Peyer's patch (tissue), 4 donors: ENCODE measurements around the gene NUFIP1. TPM values are rescaled to one million over a fixed set of nuclear protein-coding genes. Genes with fewer than 3 reads are reported as not detected.

ENCODE experiments used
- DNase-seq, 3 donors: peaks; one replicate each; pipeline ENCODE4 v3.0.0-alpha.2; 2017 to 2019
- H3K27ac ChIP-seq, 4 donors: fragments of 200-600 bp; sonication (generic); one replicate each; pipeline ENCODE4 v1.5.1; 2016 to 2019
- H3K27me3 ChIP-seq, 2 donors: fragments of 200-600 bp; sonication (generic); one replicate each; pipeline ENCODE4 v1.5.1; 2019
- H3K36me3 ChIP-seq, 3 donors: fragments of 200-600 bp; sonication (generic); one replicate each; pipeline ENCODE4 v1.5.1; 2016 to 2019
- H3K4me1 ChIP-seq, 4 donors: fragments of 200-600 bp; sonication (generic); one replicate each; pipeline ENCODE4 v1.5.1; 2016 to 2019
- H3K4me3 ChIP-seq, 4 donors: fragments of 200-600 bp; sonication (generic); 1 replicate in 3 of 4; 2 replicates in 1 of 4; pipeline ENCODE4 v1.5.1; 2016 to 2019; ENCODE audit warnings: mild to moderate bottlenecking in 1 of 4
- H3K9me3 ChIP-seq, 4 donors: fragments of 200-600 bp; sonication (generic); one replicate each; pipeline ENCODE4 v1.5.1; 2016 to 2019; ENCODE audit warnings: mild to moderate bottlenecking in 1 of 4
- POLR2A ChIP-seq, 2 donors: fragments of 450-650 bp; IDR thresholded peaks; one replicate each; pipeline ENCODE4 v1.5.1; 2017; ENCODE audit warnings: antibody characterized with exemption in 2 of 2, mild to moderate bottlenecking in 2 of 2, moderate library complexity in 2 of 2
- total RNA-seq, 4 donors: library from RNA; depleted of rRNA; stranded (reverse); fragments of >200 nt; gene quantifications; one replicate each; pipeline ENCODE4 v1.1.0, GENCODE V29; 2016
- TF ChIP-seq, protein P1 (sequence below), 6 experiments: fragments of 450-650 bp in 4 of 6; fragments of 200-600 bp in 2 of 6; sonication (generic) in 1 of 6; IDR thresholded peaks; one replicate each; pipeline ENCODE4 v1.5.1; 2017 to 2019; ENCODE audit warnings: antibody characterized with exemption in 6 of 6, mild to moderate bottlenecking in 3 of 6, moderate library complexity in 1 of 6

The NUFIP1 gene
- total RNA-seq, 4 donors from 2014 or later, result 0.76 to 4.1 (median 2.1) TPM

DNA sequence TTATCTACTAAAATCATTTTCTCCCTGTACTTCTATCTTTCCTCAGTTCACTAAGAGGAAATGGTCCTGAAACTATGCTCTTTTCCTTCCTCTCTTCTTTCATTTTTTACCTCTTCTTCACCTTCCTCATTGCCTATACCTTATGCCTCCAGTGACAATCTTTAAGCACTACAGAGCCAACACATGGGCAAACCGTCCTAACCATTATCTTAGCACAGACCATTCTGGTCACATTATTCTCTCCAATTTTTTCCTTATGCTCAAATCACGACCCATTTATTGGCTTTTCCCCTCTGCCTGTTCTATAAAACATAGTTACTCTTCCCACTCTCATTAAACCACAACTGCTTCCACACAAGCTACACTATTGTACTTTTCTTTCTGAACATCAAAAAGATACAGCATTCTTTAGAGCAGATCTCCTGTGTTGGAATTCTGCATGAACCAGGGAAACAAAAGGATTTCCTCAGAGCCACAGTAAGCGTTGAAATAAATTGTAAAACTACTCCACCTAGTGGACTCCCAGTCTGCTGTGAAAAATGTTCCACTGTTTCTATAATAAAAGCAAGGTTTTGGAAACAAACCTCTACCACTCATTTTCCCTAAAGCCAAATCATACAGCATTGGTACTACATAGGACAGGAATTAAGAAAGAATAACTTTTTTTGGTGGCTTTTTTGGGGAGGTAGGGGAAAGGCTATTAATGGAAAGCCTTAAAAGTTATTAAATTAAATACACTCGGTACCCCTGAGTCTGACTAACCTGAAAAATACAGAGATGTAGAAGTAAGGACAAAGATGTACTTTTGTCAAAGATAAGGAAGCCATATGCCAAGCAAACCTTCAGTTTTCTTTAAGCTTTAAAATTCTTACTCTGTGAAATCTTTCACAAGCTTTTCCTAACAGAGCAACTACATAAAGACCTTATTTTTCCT is 19.5 kb downstream of the NUFIP1 start:
- H3K9me3 ChIP-seq, result no peaks in the 10 kb centered on the region
- no peak overlapping the region for H3K4me3 ChIP-seq
- DNase-seq, result no peak
- no peaks in the 10 kb centered on the region for H3K27me3 ChIP-seq
- H3K36me3 ChIP-seq, result peaks cover 0 to 9% (median 0%) of the 10 kb centered on the region in 3 donors
- no peak overlapping the region for H3K27ac ChIP-seq
- no peak for TF ChIP-seq POLR2A (IDR thresholded peaks at IDR 0.05)
- TF ChIP-seq, protein P1, sequence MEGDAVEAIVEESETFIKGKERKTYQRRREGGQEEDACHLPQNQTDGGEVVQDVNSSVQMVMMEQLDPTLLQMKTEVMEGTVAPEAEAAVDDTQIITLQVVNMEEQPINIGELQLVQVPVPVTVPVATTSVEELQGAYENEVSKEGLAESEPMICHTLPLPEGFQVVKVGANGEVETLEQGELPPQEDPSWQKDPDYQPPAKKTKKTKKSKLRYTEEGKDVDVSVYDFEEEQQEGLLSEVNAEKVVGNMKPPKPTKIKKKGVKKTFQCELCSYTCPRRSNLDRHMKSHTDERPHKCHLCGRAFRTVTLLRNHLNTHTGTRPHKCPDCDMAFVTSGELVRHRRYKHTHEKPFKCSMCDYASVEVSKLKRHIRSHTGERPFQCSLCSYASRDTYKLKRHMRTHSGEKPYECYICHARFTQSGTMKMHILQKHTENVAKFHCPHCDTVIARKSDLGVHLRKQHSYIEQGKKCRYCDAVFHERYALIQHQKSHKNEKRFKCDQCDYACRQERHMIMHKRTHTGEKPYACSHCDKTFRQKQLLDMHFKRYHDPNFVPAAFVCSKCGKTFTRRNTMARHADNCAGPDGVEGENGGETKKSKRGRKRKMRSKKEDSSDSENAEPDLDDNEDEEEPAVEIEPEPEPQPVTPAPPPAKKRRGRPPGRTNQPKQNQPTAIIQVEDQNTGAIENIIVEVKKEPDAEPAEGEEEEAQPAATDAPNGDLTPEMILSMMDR (IDR thresholded peaks at IDR 0.05), result peak; percentile 49 to 89 (median 80)
- H3K4me1 ChIP-seq, result peaks cover 0 to 14% (median 0%) of the 10 kb centered on the region in 4 donors

DNA sequence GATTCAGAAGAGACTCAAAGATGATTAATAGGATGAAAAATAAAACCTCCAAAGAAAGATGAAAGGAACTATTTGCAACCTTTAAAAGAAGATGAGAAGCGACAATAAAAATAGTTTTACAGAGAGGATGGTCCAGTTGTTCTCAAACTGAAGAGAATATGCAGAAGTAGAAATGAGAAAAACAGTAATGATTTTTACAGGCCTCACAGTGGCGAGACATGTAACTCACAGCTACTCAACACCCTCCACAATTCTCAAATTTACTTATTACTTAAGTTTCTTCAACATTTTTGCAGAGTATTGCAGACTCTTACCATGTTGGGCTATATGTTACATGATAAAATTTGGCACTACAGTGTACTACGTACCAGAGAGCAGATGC is 20.8 kb downstream of the NUFIP1 start:
- Histone ChIP-seq H3K9me3 (no peaks in the 10 kb centered on the region), H3K4me1 (peaks cover 0 to 14% (median 0%) of the 10 kb centered on the region in 4 donors), H3K27ac (peak overlapping the region in 1 of 4 donors; percentile 28), H3K27me3 (no peaks in the 10 kb centered on the region), H3K36me3 (peaks cover 0 to 21% (median 0%) of the 10 kb centered on the region in 3 donors), H3K4me3 (no peak overlapping the region)
- no peak for DNase-seq
- TF ChIP-seq POLR2A (IDR thresholded peaks at IDR 0.05), result no peak
- TF ChIP-seq, protein P1 (IDR thresholded peaks at IDR 0.05), result no peak

DNA sequence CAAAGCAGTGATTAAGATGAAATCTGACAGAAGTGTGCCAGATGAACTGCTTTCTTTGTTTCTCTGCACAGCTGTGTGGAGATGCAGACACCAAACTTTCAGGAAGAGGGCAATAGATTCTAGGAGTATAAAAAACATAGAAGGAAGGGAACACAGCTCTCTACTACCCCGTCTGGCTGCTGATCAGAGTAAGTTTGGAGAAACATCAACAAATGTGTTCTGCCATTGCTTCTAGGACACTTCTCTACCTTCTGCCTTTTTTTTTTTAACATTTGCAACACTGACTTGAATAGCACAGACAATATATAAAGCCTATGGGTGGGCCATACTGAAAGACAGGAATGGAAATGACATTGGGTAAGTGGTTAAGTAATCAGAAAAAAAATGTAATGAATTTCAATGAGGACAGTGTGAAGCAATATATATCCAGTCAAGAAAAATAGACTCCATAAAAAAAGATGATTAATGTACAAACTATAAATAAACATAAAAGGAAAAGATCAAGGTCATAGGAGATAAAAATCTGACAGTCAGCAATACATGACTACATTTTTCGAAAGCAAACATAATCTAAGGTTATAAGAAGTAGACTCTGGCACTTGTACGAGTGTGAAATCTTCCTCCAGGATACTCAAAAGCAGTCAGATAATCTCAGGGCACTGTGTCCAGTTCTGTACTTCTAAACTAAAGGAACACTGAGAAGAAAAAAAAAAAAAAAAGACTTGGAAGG is 21.4 kb downstream of the NUFIP1 start:
- peaks cover 0 to 21% (median 0%) of the 10 kb centered on the region in 3 donors for H3K36me3 ChIP-seq
- H3K27me3 ChIP-seq, result no peaks in the 10 kb centered on the region
- DNase-seq, result no peak
- TF ChIP-seq, protein P1 (IDR thresholded peaks at IDR 0.05), result peak in 3 of 6 experiments; percentile 17 to 42 (median 32)
- no peak for TF ChIP-seq POLR2A (IDR thresholded peaks at IDR 0.05)
- H3K27ac ChIP-seq, result peak overlapping the region in 1 of 4 donors; percentile 28
- H3K4me1 ChIP-seq, result peaks cover 0 to 14% (median 0%) of the 10 kb centered on the region in 4 donors
- peaks cover 0 to 2% (median 0%) of the 10 kb centered on the region in 4 donors for H3K9me3 ChIP-seq
- no peak overlapping the region for H3K4me3 ChIP-seq

DNA sequence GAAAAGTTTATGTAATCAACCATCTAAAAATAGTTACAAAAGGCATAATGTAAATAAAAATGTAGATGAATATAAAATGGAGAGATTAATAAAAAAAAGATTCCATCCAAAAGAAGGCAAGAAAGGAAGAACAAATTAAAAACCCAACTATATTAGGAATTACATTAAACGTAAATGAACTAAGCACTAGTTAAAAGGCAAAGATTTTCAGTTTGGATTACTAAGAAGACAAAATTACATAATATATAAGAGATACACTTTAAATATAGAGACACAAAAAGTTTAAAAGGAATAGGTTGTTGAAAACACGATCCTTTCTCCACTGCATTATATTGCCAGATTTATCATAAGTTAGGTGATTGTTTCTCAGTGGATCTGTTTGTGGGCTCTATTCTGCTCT is 27.3 kb downstream of the NUFIP1 start:
- Histone ChIP-seq H3K9me3 (peaks cover 0 to 10% (median 0%) of the 10 kb centered on the region in 4 donors), H3K36me3 (peaks cover 0 to 41% (median 0%) of the 10 kb centered on the region in 3 donors), H3K4me3 (no peak overlapping the region), H3K27me3 (no peaks in the 10 kb centered on the region), H3K27ac (no peak overlapping the region), H3K4me1 (no peaks in the 10 kb centered on the region)
- TF ChIP-seq POLR2A (IDR thresholded peaks at IDR 0.05), result no peak
- TF ChIP-seq, protein P1 (IDR thresholded peaks at IDR 0.05), result no peak
- DNase-seq, result no peak

DNA sequence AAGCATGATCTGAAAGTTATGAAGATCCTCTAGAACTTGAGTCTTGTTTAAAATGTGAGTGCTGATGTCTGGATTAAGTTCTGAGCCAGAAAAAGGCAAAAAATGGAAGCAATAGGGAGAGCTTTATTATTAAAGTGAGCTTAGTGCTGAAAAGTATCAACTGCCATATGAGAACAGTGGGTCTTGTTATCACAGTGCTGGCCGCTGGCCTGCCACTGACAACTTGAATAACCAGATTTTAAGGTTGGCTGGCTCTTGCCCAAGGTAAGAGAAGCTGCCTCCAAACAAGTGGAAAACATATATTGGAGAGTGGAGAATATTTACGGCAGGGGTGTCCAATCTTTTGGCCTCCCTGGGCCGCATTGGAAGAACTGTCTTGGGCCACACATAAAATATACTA is 33.9 kb downstream of the NUFIP1 start:
- Histone ChIP-seq H3K27ac (no peak overlapping the region), H3K36me3 (peaks cover 0 to 11% (median 0%) of the 10 kb centered on the region in 3 donors), H3K9me3 (no peaks in the 10 kb centered on the region), H3K4me3 (no peak overlapping the region), H3K4me1 (no peaks in the 10 kb centered on the region), H3K27me3 (no peaks in the 10 kb centered on the region)
- no peak for DNase-seq
- no peak for TF ChIP-seq POLR2A (IDR thresholded peaks at IDR 0.05)
- TF ChIP-seq, protein P1 (IDR thresholded peaks at IDR 0.05), result no peak
